Spleen (tissue), 11 donors: ENCODE measurements around the gene BRDT. TPM values are rescaled to one million over a fixed set of nuclear protein-coding genes. Genes with fewer than 3 reads are reported as not detected.

Source experiments
- DNase-seq: peaks from one replicate; pipeline ENCODE4 v3.0.0-alpha.2; 2020
- H3K27ac ChIP-seq, 8 donors: fragments of 200-600 bp; sonication (generic) in 7 of 8; 1 replicate in 4 of 8; 2 replicates in 4 of 8; pipeline versions ENCODE4 v1.5.0 to v1.8.0; 2016 to 2021; ENCODE audit warnings: inconsistent platforms in 4 of 8, mild to moderate bottlenecking in 4 of 8, moderate library complexity in 1 of 8
- H3K27me3 ChIP-seq, 7 donors: fragments of 200-600 bp; sonication (generic) in 6 of 7; replicated peaks in 1 of 7; 1 replicate in 4 of 7; 2 replicates in 3 of 7; pipeline versions ENCODE4 v1.5.0 to v1.8.0; 2016 to 2021; ENCODE audit warnings: inconsistent platforms in 3 of 7, mild to moderate bottlenecking in 1 of 7
- H3K36me3 ChIP-seq, 6 donors: fragments of 200-600 bp; sonication (generic) in 5 of 6; 1 replicate in 4 of 6; 2 replicates in 2 of 6; pipeline versions ENCODE4 v1.5.0 to v1.8.0; 2016 to 2021; ENCODE audit warnings: inconsistent platforms in 2 of 6
- H3K4me1 ChIP-seq, 6 donors: fragments of 200-600 bp; sonication (generic) in 5 of 6; 1 replicate in 3 of 6; 2 replicates in 3 of 6; pipeline versions ENCODE4 v1.5.0 to v1.8.0; 2016 to 2021; ENCODE audit warnings: inconsistent platforms in 3 of 6
- H3K4me3 ChIP-seq, 8 donors: fragments of 200-600 bp; sonication (generic) in 7 of 8; 1 replicate in 4 of 8; 2 replicates in 4 of 8; pipeline versions ENCODE4 v1.5.0 to v1.8.0; 2016 to 2021; ENCODE audit warnings: inconsistent platforms in 4 of 8, mild to moderate bottlenecking in 4 of 8, moderate library complexity in 2 of 8
- H3K9me3 ChIP-seq, 8 donors: fragments of 200-600 bp; sonication (generic) in 7 of 8; 1 replicate in 4 of 8; 2 replicates in 4 of 8; pipeline versions ENCODE4 v1.5.0 to v1.8.0; 2016 to 2021; ENCODE audit warnings: inconsistent platforms in 4 of 8
- POLR2A ChIP-seq, 3 donors: fragments of 450-650 bp; IDR thresholded peaks; one replicate each; pipeline ENCODE4 v1.5.1; 2017; ENCODE audit warnings: antibody characterized with exemption in 3 of 3, mild to moderate bottlenecking in 1 of 3
- POLR2AphosphoS5 ChIP-seq, 3 donors: sonication (generic); formaldehyde crosslinking; IDR thresholded peaks; one replicate each; pipeline ENCODE4 v1.5.1; 2017; ENCODE audit warnings: antibody characterized with exemption in 3 of 3
- WGBS, 5 donors: extraction: QIAGEN DNeasy Blood & Tissue Kit in 3 of 5; methylation state at CpG; one replicate each; pipeline versions ENCODE4 v1.1.5 to v1.1.7; 2013 to 2018; 5-methylcytosine and 5-hydroxymethylcytosine counted together
- intact Hi-C: fragments of 100-400 bp; cut with DNase I; formaldehyde crosslinking; loops from one replicate; pipeline ENCODE4 v1.15.0; 2023; ENCODE audit warnings: low total_unique reads
- polyA plus RNA-seq, 3 donors: library from polyadenylated mRNA; stranded (reverse); fragments of 200-250 nt; gene quantifications; one replicate each; pipeline ENCODE4 v1.2.1, GENCODE V29; 2013
- total RNA-seq, 7 donors: library from RNA; depleted of rRNA in 3 of 7; stranded (reverse); fragments of >200 nt in 3 of 7; fragmentation: NEBNext Ultra II Directional in 4 of 7; extraction: Animal tissue kit (Norgen Biotek cat#: 25700) in 4 of 7; gene quantifications; one replicate each; pipeline versions ENCODE4 v1.1.0 to v1.2.1, GENCODE V29; 2016 to 2021
- TF ChIP-seq, protein P1 (sequence below), 11 experiments: fragments of 200-600 bp in 7 of 11; fragments of 450-650 bp in 4 of 11; sonication (generic) in 4 of 11; IDR thresholded peaks in 8 of 11; conservative IDR thresholded peaks in 3 of 11; 1 replicate in 7 of 11; 2 replicates in 4 of 11; pipeline versions ENCODE4 v1.4.0 to v1.8.0; 2016 to 2021; ENCODE audit warnings: antibody characterized with exemption in 11 of 11, inconsistent platforms in 4 of 11, mild to moderate bottlenecking in 1 of 11
- donor health status: healthy with polysubstance abuse.
- donor health status: DM: no; HTN: no; CAD: no; lungs with moderate emphysema.
- donor health status: DM: no; HTN: no; CAD: no.
- donor health status: Bipolar disorder and iron deficiency.
- donor health status: healthy.
- donor health status: DM: no; HTN: no; CAD: no.
- donor health status: DM: yes; HTN: yes; CAD: no.

Gene BRDT
- total and polyA plus RNA-seq, 10 donors: 0.09 to 0.43 TPM; not detected in 8

DNA sequence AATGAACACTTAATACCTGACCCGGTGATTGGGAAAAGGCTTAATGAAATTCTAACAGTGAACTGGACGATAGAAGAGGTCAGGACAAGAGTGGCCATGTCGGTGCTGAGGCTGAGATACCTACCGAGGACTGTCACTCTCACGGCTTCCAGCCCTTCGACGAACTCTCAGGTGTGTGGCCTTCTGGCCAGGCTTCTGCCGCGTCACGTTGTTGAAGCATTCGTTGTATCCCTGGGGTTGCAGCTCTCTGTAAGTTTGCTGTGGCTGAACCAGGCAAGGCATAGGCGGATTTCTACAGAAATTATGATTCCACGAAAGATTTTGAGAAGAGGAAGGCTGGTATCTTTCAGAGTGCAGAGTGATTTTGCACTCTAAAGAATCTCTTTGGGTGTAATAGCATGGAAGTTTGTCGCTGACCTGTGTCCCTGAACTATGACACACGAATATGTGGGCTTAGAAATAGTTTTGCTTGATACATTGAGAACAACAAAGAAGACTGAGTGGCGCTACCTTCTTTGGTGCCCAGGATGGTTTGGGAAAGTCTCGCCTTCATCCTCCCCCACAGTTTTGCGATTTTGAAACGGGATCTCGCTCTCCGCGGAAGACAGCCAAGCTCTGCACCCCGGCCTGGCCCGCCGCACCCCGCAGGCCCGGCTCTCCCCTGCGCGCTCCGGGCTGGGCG is 80.2 kb downstream of the BRDT start:
- intact Hi-C loops: no loop called here
- H3K9me3 ChIP-seq: peaks cover 0 to 8% (median 0%) of the 10 kb centered on the region in 8 donors
- TF ChIP-seq POLR2AphosphoS5 (IDR thresholded peaks at IDR 0.05): no peak
- no peak for TF ChIP-seq POLR2A (IDR thresholded peaks at IDR 0.05)
- TF ChIP-seq, protein P1, sequence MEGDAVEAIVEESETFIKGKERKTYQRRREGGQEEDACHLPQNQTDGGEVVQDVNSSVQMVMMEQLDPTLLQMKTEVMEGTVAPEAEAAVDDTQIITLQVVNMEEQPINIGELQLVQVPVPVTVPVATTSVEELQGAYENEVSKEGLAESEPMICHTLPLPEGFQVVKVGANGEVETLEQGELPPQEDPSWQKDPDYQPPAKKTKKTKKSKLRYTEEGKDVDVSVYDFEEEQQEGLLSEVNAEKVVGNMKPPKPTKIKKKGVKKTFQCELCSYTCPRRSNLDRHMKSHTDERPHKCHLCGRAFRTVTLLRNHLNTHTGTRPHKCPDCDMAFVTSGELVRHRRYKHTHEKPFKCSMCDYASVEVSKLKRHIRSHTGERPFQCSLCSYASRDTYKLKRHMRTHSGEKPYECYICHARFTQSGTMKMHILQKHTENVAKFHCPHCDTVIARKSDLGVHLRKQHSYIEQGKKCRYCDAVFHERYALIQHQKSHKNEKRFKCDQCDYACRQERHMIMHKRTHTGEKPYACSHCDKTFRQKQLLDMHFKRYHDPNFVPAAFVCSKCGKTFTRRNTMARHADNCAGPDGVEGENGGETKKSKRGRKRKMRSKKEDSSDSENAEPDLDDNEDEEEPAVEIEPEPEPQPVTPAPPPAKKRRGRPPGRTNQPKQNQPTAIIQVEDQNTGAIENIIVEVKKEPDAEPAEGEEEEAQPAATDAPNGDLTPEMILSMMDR (IDR thresholded peaks at IDR 0.05 in 8 of 11, conservative IDR thresholded peaks at IDR 0.05 in 3 of 11): no peak
- DNase-seq: no peak
- peak overlapping the region in 5 of 8 donors; percentile 35 to 71 (median 38) for H3K4me3 ChIP-seq
- 44 to 53% (median 46%) methylated on average over 24 to 31 of the region's 31 CpGs for WGBS, 5 donors
- H3K36me3 ChIP-seq: no peaks in the 10 kb centered on the region
- H3K27me3 ChIP-seq: peaks cover 0 to 49% (median 19%) of the 10 kb centered on the region in 7 donors
- H3K4me1 ChIP-seq: peaks cover 0 to 18% (median 8%) of the 10 kb centered on the region in 6 donors
- no peak overlapping the region for H3K27ac ChIP-seq

DNA sequence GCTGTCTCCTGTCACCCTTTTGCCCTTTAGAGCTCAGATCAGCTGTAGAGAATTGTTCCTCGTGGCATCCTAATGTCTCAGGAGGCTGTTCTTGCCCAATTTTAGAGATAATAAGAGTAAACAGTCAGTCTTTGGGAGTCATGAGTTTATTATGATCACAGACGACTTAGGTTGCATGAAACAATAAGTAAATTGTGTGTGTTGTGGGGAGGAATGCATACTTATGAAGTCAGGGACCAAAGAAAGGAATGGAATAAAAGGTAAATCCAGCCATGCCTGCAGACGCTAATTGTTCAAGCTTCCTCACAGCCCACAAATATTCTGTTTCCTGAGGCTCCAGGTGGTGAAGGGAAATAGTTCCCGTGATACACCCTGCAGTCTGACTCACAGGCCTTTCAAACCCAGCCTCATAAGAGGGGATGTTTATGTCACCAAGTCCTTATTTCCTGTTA is 81.5 kb downstream of the BRDT start:
- Histone ChIP-seq H3K4me3 (peak overlapping the region in 1 of 8 donors; percentile 71), H3K9me3 (peaks cover 0 to 8% (median 0%) of the 10 kb centered on the region in 8 donors), H3K4me1 (peaks cover 0 to 18% (median 8%) of the 10 kb centered on the region in 6 donors), H3K27me3 (peaks cover 0 to 49% (median 19%) of the 10 kb centered on the region in 7 donors), H3K27ac (no peak overlapping the region), H3K36me3 (no peaks in the 10 kb centered on the region)
- 20 to 26% (median 23%) methylated on average over 4 of the region's 4 CpGs for WGBS, 5 donors
- intact Hi-C loops: no loop called here
- no peak for DNase-seq
- TF ChIP-seq POLR2AphosphoS5 (IDR thresholded peaks at IDR 0.05) (no peak), POLR2A (IDR thresholded peaks at IDR 0.05) (no peak)
- TF ChIP-seq, protein P1 (IDR thresholded peaks at IDR 0.05 in 8 of 11, conservative IDR thresholded peaks at IDR 0.05 in 3 of 11): no peak

DNA sequence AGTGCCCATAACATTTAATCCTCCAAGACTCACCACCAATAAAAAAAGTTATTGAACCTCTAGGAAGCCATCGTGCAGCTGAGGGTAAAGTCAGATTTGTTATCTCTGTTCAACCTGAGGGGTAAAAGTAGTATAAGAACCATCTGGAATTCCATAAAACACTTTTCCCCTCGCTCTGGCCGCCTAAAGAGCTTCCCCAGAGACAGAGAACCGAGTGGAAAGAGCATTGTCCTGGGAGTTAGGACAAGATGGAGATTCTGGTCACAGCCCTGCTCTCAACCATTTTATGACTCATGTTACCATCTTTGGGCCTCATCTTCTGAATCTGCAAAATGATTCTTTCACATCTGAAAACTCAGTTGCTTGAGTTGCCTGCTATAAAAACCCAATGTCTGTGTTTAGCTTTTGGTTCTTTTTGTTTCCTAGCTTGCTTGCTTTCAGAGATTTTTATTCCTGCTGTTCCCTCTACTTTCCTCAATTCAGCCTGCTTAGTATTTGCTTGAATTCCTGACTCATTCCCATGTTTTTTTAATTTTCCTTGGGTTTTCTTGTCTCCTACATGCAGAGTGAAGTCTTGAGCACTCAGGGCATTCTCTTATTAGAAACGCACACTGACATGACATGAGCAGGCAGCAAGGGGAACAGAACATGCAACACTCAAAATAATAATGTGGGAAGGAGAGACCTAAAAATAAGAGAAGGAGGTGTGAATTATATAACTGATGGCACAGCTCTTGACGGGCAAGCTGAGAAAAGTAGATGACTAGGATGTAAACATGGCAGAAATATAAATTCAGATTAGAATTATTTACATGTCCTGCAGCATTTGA is 82.3 kb downstream of the BRDT start:
- WGBS, 5 donors: 85 to 94% (median 86%) methylated on average over 6 of the region's 6 CpGs
- TF ChIP-seq POLR2AphosphoS5 (IDR thresholded peaks at IDR 0.05): no peak
- no peak for TF ChIP-seq POLR2A (IDR thresholded peaks at IDR 0.05)
- TF ChIP-seq, protein P1 (IDR thresholded peaks at IDR 0.05 in 8 of 11, conservative IDR thresholded peaks at IDR 0.05 in 3 of 11): no peak
- Histone ChIP-seq H3K4me1 (peaks cover 0 to 18% (median 8%) of the 10 kb centered on the region in 6 donors), H3K9me3 (peaks cover 0 to 1% (median 0%) of the 10 kb centered on the region in 8 donors), H3K27me3 (peaks cover 0 to 49% (median 19%) of the 10 kb centered on the region in 7 donors), H3K4me3 (no peak overlapping the region), H3K27ac (no peak overlapping the region), H3K36me3 (no peaks in the 10 kb centered on the region)
- DNase-seq: no peak
- intact Hi-C loops: no loop called here

DNA sequence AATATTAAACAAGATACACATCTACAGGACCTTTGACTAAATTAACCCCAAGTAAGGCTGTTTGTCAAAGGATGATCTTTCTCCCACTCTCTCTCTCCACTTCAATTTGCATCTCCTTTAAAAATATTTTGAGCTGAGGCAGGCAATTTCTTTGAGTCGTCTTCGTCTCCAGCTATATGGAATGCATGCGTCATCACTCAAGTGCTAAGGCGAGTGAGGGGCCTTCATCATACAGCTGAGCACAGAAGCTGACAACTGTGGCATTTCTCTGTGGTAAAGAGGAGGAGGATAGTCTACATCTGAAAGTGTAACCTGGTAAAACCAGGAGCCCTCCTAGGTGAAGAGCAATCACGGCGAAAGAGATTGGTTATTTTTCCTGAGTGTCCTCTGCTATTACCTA is 88.2 kb downstream of the BRDT start:
- Histone ChIP-seq H3K36me3 (no peaks in the 10 kb centered on the region), H3K27me3 (no peaks in the 10 kb centered on the region), H3K27ac (no peak overlapping the region), H3K4me1 (no peaks in the 10 kb centered on the region), H3K4me3 (no peak overlapping the region), H3K9me3 (no peaks in the 10 kb centered on the region)
- 79 to 88% (median 86%) methylated on average over 6 of the region's 6 CpGs for WGBS, 5 donors
- intact Hi-C loops: no loop called here
- TF ChIP-seq, protein P1 (IDR thresholded peaks at IDR 0.05 in 8 of 11, conservative IDR thresholded peaks at IDR 0.05 in 3 of 11): no peak
- TF ChIP-seq POLR2A (IDR thresholded peaks at IDR 0.05) (no peak), POLR2AphosphoS5 (IDR thresholded peaks at IDR 0.05) (no peak)
- no peak for DNase-seq
